CD14-positive monocyte (primary cell): ENCODE measurements around the gene CDKN2AIP. TPM values are rescaled to one million over a fixed set of nuclear protein-coding genes. Genes with fewer than 3 reads are reported as not detected.

Source experiments
- DNase-seq, 3 donors: peaks; one replicate each; pipeline ENCODE4 v3.0.0-alpha.2; 2011 to 2022
- H2AFZ ChIP-seq: 2 replicates; pipeline ENCODE4 v1.6.0; 2012; ENCODE audit warnings: mild to moderate bottlenecking, low read depth, low read length, inconsistent platforms; ENCODE audit not compliant: insufficient read depth, poor library complexity, severe bottlenecking
- H3K27ac ChIP-seq, 2 donors: 1 replicate in 1 of 2; 2 replicates in 1 of 2; pipeline ENCODE4 v1.5.1; 2012 to 2013; ENCODE audit warnings: low read length in 2 of 2, control low read depth in 1 of 2, inconsistent platforms in 1 of 2, low read depth in 1 of 2, mild to moderate bottlenecking in 1 of 2
- H3K27me3 ChIP-seq, 2 donors: one replicate each; pipeline versions ENCODE4 v1.6.0 to v1.6.1; 2011 to 2013; ENCODE audit warnings: low read length in 2 of 2; ENCODE audit not compliant: control insufficient read depth in 2 of 2, insufficient read depth in 2 of 2
- H3K36me3 ChIP-seq, 2 donors: replicated peaks in 1 of 2; 1 replicate in 1 of 2; 2 replicates in 1 of 2; pipeline versions ENCODE4 v1.5.1 to v1.6.1; 2012 to 2013; ENCODE audit warnings: low read length in 2 of 2, control low read depth in 1 of 2, inconsistent platforms in 1 of 2, mild to moderate bottlenecking in 1 of 2; ENCODE audit not compliant: insufficient read depth in 2 of 2, control insufficient read depth in 1 of 2
- H3K4me1 ChIP-seq, 2 donors: 1 replicate in 1 of 2; 2 replicates in 1 of 2; pipeline versions ENCODE4 v1.5.1 to v1.6.1; 2012 to 2013; ENCODE audit warnings: low read length in 2 of 2, control low read depth in 1 of 2, inconsistent platforms in 1 of 2, mild to moderate bottlenecking in 1 of 2, moderate library complexity in 1 of 2; ENCODE audit not compliant: insufficient read depth in 2 of 2, control insufficient read depth in 1 of 2
- H3K4me2 ChIP-seq: replicated peaks from 2 replicates; pipeline ENCODE3; 2012; ENCODE audit warnings: low read length, moderate library complexity, mild to moderate bottlenecking; ENCODE audit not compliant: poor library complexity, severe bottlenecking; ENCODE audit errors: extremely low read depth
- H3K4me3 ChIP-seq, 3 experiments: fragments of 200-600 bp in 1 of 3; sonication (generic) in 1 of 3; replicated peaks in 1 of 3; 1 replicate in 2 of 3; 2 replicates in 1 of 3; pipeline ENCODE4 v1.5.1; 2011 to 2013; ENCODE audit warnings: low read length in 3 of 3, mild to moderate bottlenecking in 3 of 3, control low read depth in 2 of 3, low read depth in 2 of 3, inconsistent platforms in 1 of 3, moderate library complexity in 1 of 3
- H3K79me2 ChIP-seq: 2 replicates; pipeline ENCODE4 v1.6.0; 2012; ENCODE audit warnings: mild to moderate bottlenecking, control low read depth, inconsistent platforms, low read length, moderate library complexity; ENCODE audit not compliant: insufficient read depth
- H3K9ac ChIP-seq: 2 replicates; pipeline ENCODE4 v1.6.0; 2017; ENCODE audit warnings: low read length, mild to moderate bottlenecking; ENCODE audit not compliant: insufficient read depth, poor library complexity, severe bottlenecking
- H3K9me3 ChIP-seq, 2 donors: replicated peaks in 1 of 2; 1 replicate in 1 of 2; 2 replicates in 1 of 2; pipeline versions ENCODE4 v1.5.1 to v1.6.1; 2012 to 2013; ENCODE audit warnings: low read length in 2 of 2, control low read depth in 1 of 2; ENCODE audit not compliant: control insufficient read depth in 1 of 2, insufficient read depth in 1 of 2
- H4K20me1 ChIP-seq: 2 replicates; pipeline ENCODE4 v1.6.0; 2012; ENCODE audit warnings: mild to moderate bottlenecking, low read length, control low read depth, moderate library complexity; ENCODE audit not compliant: insufficient read depth
- H3K27ac Mint-ChIP-seq, 7 donors: one replicate each; pipeline ENCODE4 v1.8.0; 2020; ENCODE audit warnings: mild to moderate bottlenecking in 7 of 7, mixed read lengths in 7 of 7, moderate library complexity in 6 of 7, inconsistent platforms in 2 of 7
- H3K27me3 Mint-ChIP-seq, 3 donors: one replicate each; pipeline ENCODE4 v1.8.0; 2021 to 2022; ENCODE audit warnings: low read depth in 3 of 3, mild to moderate bottlenecking in 3 of 3, mixed read lengths in 3 of 3, moderate library complexity in 3 of 3, inconsistent platforms in 1 of 3
- H3K36me3 Mint-ChIP-seq, 2 donors: one replicate each; pipeline ENCODE4 v1.8.0; 2020; ENCODE audit warnings: mixed read lengths in 2 of 2, inconsistent platforms in 1 of 2, mild to moderate bottlenecking in 1 of 2
- H3K4me1 Mint-ChIP-seq: one replicate; pipeline ENCODE4 v1.8.0; 2020; ENCODE audit warnings: mild to moderate bottlenecking, mixed read lengths
- H3K4me3 Mint-ChIP-seq, 2 donors: one replicate each; pipeline ENCODE4 v1.8.0; 2020; ENCODE audit warnings: mild to moderate bottlenecking in 2 of 2, mixed read lengths in 2 of 2, moderate library complexity in 1 of 2
- H3K9me3 Mint-ChIP-seq, 7 donors: one replicate each; pipeline ENCODE4 v1.8.0; 2020 to 2022; ENCODE audit warnings: mixed read lengths in 7 of 7, mild to moderate bottlenecking in 6 of 7, moderate library complexity in 6 of 7, inconsistent platforms in 2 of 7
- WGBS: methylation state at CpG from one replicate; pipeline ENCODE4 v1.1.5; 2013; ENCODE audit warnings: missing lambda C conversion rate; ENCODE audit not compliant: insufficient coverage; 5-methylcytosine and 5-hydroxymethylcytosine counted together
- intact Hi-C, 2 donors: fragments of 100-400 bp; cut with micrococcal nuclease; formaldehyde crosslinking; loops; one replicate each; pipeline versions ENCODE4 v1.15.0 to v1.15.1; 2023
- polyA plus RNA-seq, 3 donors: library from polyadenylated mRNA; depleted of rRNA in 1 of 3; unstranded in 2 of 3; stranded (reverse) in 1 of 3; fragments of 300-500 nt in 2 of 3; fragments of >200 nt in 1 of 3; fragmentation: Illumina TruSeq in 2 of 3; gene quantifications; 1 replicate in 2 of 3; 2 replicates in 1 of 3; pipeline ENCODE4 v1.2.3, GENCODE V29; 2012 to 2021
- TF ChIP-seq, protein P1 (sequence below): fragments of 200-600 bp; IDR thresholded peaks from one replicate; pipeline ENCODE4 v1.8.0; 2022; ENCODE audit warnings: antibody characterized with exemption, mild to moderate bottlenecking

CDKN2AIP gene
- polyA plus RNA-seq, 3 donors, result 3.1 to 4.4 (median 3.7) TPM

DNA sequence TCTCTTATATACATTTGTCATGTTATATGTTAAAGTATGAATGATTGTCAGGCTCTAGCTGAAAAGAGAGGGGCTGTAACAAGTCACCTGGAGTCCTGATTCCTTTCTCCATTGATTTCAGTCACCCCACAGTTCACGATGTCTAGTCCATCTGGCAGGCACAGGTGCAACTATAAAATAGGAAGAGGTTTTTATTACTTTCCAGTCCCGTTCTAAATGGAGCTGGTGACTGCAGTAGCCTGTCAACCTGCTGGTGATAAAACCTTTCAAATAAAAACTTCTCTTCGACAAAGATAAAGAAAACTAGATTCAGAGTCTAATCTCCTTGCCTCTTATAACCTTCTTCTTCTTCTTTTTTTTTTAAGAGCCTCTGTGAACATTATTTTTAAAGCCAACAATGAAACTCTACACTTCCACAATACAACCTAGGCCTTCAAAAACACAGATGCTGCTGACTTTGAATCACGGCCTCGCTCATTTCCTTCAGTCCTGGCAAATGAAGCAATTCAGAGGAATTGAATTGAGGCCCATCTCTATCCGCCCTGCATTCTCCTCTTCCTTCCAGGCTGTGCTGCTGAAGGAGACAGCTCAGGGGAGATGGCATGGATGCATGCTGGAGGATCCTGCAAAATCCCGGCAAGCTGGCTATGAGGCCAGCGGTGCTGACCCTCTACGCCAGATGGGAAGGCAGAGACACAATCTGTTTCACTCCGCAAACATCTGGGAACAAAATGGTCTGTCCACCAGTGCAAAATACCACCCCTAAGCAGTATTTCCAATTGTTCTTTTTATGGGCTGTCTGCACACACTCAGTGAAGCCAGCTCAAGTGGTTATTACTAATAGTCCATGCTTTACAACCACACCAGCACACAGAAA, 27.3 kb upstream of the CDKN2AIP start:
- no peak overlapping the region for H3K4me2 ChIP-seq
- intact Hi-C loops, result no loop called here
- TF ChIP-seq, protein P1, sequence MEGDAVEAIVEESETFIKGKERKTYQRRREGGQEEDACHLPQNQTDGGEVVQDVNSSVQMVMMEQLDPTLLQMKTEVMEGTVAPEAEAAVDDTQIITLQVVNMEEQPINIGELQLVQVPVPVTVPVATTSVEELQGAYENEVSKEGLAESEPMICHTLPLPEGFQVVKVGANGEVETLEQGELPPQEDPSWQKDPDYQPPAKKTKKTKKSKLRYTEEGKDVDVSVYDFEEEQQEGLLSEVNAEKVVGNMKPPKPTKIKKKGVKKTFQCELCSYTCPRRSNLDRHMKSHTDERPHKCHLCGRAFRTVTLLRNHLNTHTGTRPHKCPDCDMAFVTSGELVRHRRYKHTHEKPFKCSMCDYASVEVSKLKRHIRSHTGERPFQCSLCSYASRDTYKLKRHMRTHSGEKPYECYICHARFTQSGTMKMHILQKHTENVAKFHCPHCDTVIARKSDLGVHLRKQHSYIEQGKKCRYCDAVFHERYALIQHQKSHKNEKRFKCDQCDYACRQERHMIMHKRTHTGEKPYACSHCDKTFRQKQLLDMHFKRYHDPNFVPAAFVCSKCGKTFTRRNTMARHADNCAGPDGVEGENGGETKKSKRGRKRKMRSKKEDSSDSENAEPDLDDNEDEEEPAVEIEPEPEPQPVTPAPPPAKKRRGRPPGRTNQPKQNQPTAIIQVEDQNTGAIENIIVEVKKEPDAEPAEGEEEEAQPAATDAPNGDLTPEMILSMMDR, result no peak
- no peaks in the 10 kb centered on the region for H3K4me1 ChIP-seq
- no peaks in the 10 kb centered on the region for H3K36me3 ChIP-seq
- H3K27me3 ChIP-seq, result no peaks in the 10 kb centered on the region
- no peak overlapping the region for H3K27ac ChIP-seq
- H3K9me3 Mint-ChIP-seq, result no peaks in the 10 kb centered on the region
- H3K9ac ChIP-seq, result no peak overlapping the region
- no peak for DNase-seq
- no peaks in the 10 kb centered on the region for H3K79me2 ChIP-seq
- no peak overlapping the region for H3K4me3 Mint-ChIP-seq
- peaks cover 0 to 3% (median 3%) of the 10 kb centered on the region in 3 donors for H3K27me3 Mint-ChIP-seq
- H4K20me1 ChIP-seq, result no peaks in the 10 kb centered on the region
- no peaks in the 10 kb centered on the region for H3K9me3 ChIP-seq
- H3K4me1 Mint-ChIP-seq, result peaks cover 5% of the 10 kb centered on the region
- no peak overlapping the region for H2AFZ ChIP-seq
- no peak overlapping the region for H3K4me3 ChIP-seq
- WGBS, result 98% methylated on average over 6 of the region's 10 CpGs
- H3K36me3 Mint-ChIP-seq, result no peaks in the 10 kb centered on the region
- no peak overlapping the region for H3K27ac Mint-ChIP-seq

DNA sequence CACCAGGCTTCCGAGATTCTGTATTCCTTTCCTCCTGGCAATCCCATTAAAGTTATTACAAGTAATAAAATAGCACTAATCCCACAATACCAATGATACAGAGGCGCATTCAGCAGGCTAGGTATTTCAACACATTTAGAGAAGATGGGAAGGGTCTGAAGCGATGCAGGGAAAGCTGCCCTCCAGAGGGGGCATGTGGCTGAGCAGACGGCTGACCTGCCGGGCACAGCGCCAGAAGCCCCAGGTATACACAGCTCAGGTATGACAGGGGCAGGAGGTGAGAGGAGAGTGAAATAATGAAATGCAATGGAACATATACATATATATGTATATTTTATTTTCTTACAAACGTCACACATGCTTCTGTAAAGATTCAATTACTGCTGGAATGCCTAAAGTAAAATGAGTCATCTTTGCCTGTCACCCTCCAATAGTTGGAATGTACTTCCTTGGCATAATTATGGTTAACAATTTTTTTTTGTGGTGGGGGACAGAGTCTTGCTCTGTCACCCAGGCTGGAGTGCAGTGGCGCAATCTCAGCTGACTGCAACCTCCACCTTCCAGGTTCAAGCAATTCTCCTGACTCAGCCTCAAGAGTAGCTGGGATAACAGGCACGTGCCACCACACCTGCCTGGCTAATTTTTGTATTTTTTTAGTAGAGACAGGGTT, 21.3 kb upstream of the CDKN2AIP start:
- H3K4me3 Mint-ChIP-seq, result no peak overlapping the region
- Histone ChIP-seq H2AFZ (no peak overlapping the region), H3K4me3 (no peak overlapping the region), H3K27ac (no peak overlapping the region), H3K4me1 (no peaks in the 10 kb centered on the region), H3K79me2 (no peaks in the 10 kb centered on the region), H4K20me1 (no peaks in the 10 kb centered on the region), H3K9ac (no peak overlapping the region), H3K36me3 (no peaks in the 10 kb centered on the region), H3K9me3 (no peaks in the 10 kb centered on the region), H3K27me3 (no peaks in the 10 kb centered on the region), H3K4me2 (no peak overlapping the region)
- H3K27ac Mint-ChIP-seq, result no peak overlapping the region
- intact Hi-C loops, result no loop called here
- peaks cover 0 to 1% (median 0%) of the 10 kb centered on the region in 7 donors for H3K9me3 Mint-ChIP-seq
- peaks cover 1 to 5% (median 3%) of the 10 kb centered on the region in 3 donors for H3K27me3 Mint-ChIP-seq
- no peak for DNase-seq
- H3K36me3 Mint-ChIP-seq, result no peaks in the 10 kb centered on the region
- TF ChIP-seq, protein P1, result no peak
- WGBS, result 95% methylated on average over 2 of the region's 9 CpGs
- H3K4me1 Mint-ChIP-seq, result no peaks in the 10 kb centered on the region
